Neuronal stem cell (in vitro differentiated cells): ENCODE data around the gene GPR156. TPM values are rescaled to one million over a fixed set of nuclear protein-coding genes. Genes with fewer than 3 reads are reported as not detected.

ENCODE experiments used
- DNase-seq: peaks from one replicate; pipeline ENCODE4 v3.0.0-alpha.2; 2013; ENCODE audit warnings: low spot score
- H2AFZ ChIP-seq: one replicate; pipeline ENCODE4 v1.6.1; 2013; ENCODE audit warnings: mild to moderate bottlenecking, low read length, inconsistent platforms
- H2AK5ac ChIP-seq: 2 replicates; pipeline ENCODE4 v1.6.1; 2013; ENCODE audit warnings: low read depth, mild to moderate bottlenecking, inconsistent platforms, low read length, moderate library complexity, mixed read lengths
- H2BK120ac ChIP-seq: 2 replicates; pipeline ENCODE4 v1.6.1; 2013; ENCODE audit warnings: low read depth, mild to moderate bottlenecking, inconsistent platforms, low read length, moderate library complexity, mixed read lengths
- H2BK12ac ChIP-seq: one replicate; pipeline ENCODE4 v1.6.1; 2013; ENCODE audit warnings: low read length, inconsistent platforms
- H2BK15ac ChIP-seq: 2 replicates; pipeline ENCODE4 v1.6.1; 2013; ENCODE audit warnings: mild to moderate bottlenecking, low read length, inconsistent platforms, mixed read lengths
- H2BK5ac ChIP-seq: one replicate; pipeline ENCODE4 v1.6.1; 2013; ENCODE audit warnings: inconsistent platforms, mild to moderate bottlenecking, low read length, moderate library complexity
- H3K14ac ChIP-seq: one replicate; pipeline ENCODE4 v1.6.1; 2013; ENCODE audit warnings: low read length, inconsistent platforms
- H3K18ac ChIP-seq: 2 replicates; pipeline ENCODE4 v1.6.1; 2013; ENCODE audit warnings: low read length, inconsistent platforms
- H3K23ac ChIP-seq: 2 replicates; pipeline ENCODE4 v1.6.1; 2013; ENCODE audit warnings: low read depth, mild to moderate bottlenecking, mixed read lengths, low read length, inconsistent platforms; ENCODE audit not compliant: poor library complexity
- H3K27ac ChIP-seq: replicated peaks from 3 replicates; pipeline ENCODE4 v1.5.1; 2013; ENCODE audit warnings: low read length, inconsistent platforms
- H3K27me3 ChIP-seq, 3 experiments: 2 replicates each; pipeline ENCODE4 v1.6.1; 2013; ENCODE audit warnings: low read length in 3 of 3, mild to moderate bottlenecking in 2 of 3, inconsistent platforms in 1 of 3, low read depth in 1 of 3, mixed read lengths in 1 of 3, moderate library complexity in 1 of 3; ENCODE audit not compliant: control insufficient read depth in 3 of 3, insufficient read depth in 3 of 3
- H3K36me3 ChIP-seq, 2 donors: replicated peaks in 1 of 2; 2 replicates each; pipeline ENCODE4 v1.6.1; 2013; ENCODE audit warnings: low read length in 2 of 2; ENCODE audit not compliant: control insufficient read depth in 2 of 2, insufficient read depth in 2 of 2
- H3K4ac ChIP-seq: 2 replicates; pipeline ENCODE4 v1.6.1; 2013; ENCODE audit warnings: inconsistent platforms, mild to moderate bottlenecking, low read length, moderate library complexity
- H3K4me1 ChIP-seq, 2 donors: 1 replicate in 1 of 2; 2 replicates in 1 of 2; pipeline ENCODE4 v1.6.1; 2013; ENCODE audit warnings: low read length in 2 of 2, low read depth in 1 of 2; ENCODE audit not compliant: control insufficient read depth in 2 of 2, insufficient read depth in 1 of 2
- H3K4me2 ChIP-seq: one replicate; pipeline ENCODE4 v1.6.1; 2013; ENCODE audit warnings: mild to moderate bottlenecking, low read length, inconsistent platforms; ENCODE audit not compliant: insufficient read depth, poor library complexity, severe bottlenecking
- H3K4me3 ChIP-seq, 2 donors: 2 replicates each; pipeline ENCODE4 v1.5.1; 2013; ENCODE audit warnings: low read length in 2 of 2, mild to moderate bottlenecking in 2 of 2, inconsistent platforms in 1 of 2, moderate library complexity in 1 of 2
- H3K79me1 ChIP-seq: one replicate; pipeline ENCODE4 v1.6.1; 2013; ENCODE audit warnings: low read depth, mild to moderate bottlenecking, inconsistent platforms, low read length, moderate library complexity
- H3K9ac ChIP-seq: one replicate; pipeline ENCODE4 v1.6.1; 2013; ENCODE audit warnings: mild to moderate bottlenecking, low read depth, low read length, inconsistent platforms; ENCODE audit not compliant: poor library complexity
- H3K9me3 ChIP-seq, 2 donors: replicated peaks in 1 of 2; 2 replicates each; pipeline versions ENCODE3 to v1.6.1; 2013; ENCODE audit warnings: low read length in 2 of 2, mild to moderate bottlenecking in 2 of 2, inconsistent platforms in 1 of 2, low read depth in 1 of 2, mixed read lengths in 1 of 2, moderate library complexity in 1 of 2; ENCODE audit not compliant: control insufficient read depth in 2 of 2, insufficient read depth in 1 of 2
- H4K8ac ChIP-seq: one replicate; pipeline ENCODE4 v1.6.1; 2013; ENCODE audit warnings: low read depth, mild to moderate bottlenecking, inconsistent platforms, low read length, moderate library complexity
- H4K91ac ChIP-seq: one replicate; pipeline ENCODE4 v1.6.1; 2013; ENCODE audit warnings: low read length, low read depth, mild to moderate bottlenecking, inconsistent platforms; ENCODE audit not compliant: poor library complexity
- WGBS, 2 donors: extraction: QIAGEN DNeasy Blood & Tissue Kit; methylation state at CpG; one replicate each; pipeline ENCODE4 v1.1.7; 2013; ENCODE audit warnings: missing lambda C conversion rate in 2 of 2, mixed read lengths in 1 of 2; ENCODE audit not compliant: insufficient read length in 2 of 2, insufficient replicate concordance in 1 of 2; ENCODE audit errors: extremely low coverage in 2 of 2; 5-methylcytosine and 5-hydroxymethylcytosine counted together
- small RNA-seq: library from polyadenylated mRNA; stranded (forward); fragments of <200 nt; extraction: miRNeasy Mini kit (QIAGEN cat#:217004); gene quantifications from one replicate; pipeline ENCODE3, GENCODE V24; 2013; ENCODE audit not compliant: insufficient read depth

The GPR156 gene

GRCh38 chr3:120125992-120126391 lies 159.0 kb downstream of the GPR156 start:
- H2BK15ac ChIP-seq, result no peak overlapping the region
- H2AK5ac ChIP-seq, result no peak overlapping the region
- no peak overlapping the region for H4K91ac ChIP-seq
- H3K18ac ChIP-seq, result no peak overlapping the region
- no peak overlapping the region for H2BK5ac ChIP-seq
- no peaks in the 10 kb centered on the region for H3K79me1 ChIP-seq
- H3K23ac ChIP-seq, result no peak overlapping the region
- no peak overlapping the region for H3K9ac ChIP-seq
- H3K27ac ChIP-seq, result no peak overlapping the region
- H3K14ac ChIP-seq, result no peak overlapping the region
- no peaks in the 10 kb centered on the region for H3K4me1 ChIP-seq
- no peak overlapping the region for H3K4me2 ChIP-seq
- H3K9me3 ChIP-seq, result peaks cover 0 to 2% of the 10 kb centered on the region in 2 donors
- DNase-seq, result no peak
- no peak overlapping the region for H4K8ac ChIP-seq
- H2BK12ac ChIP-seq, result no peak overlapping the region
- H3K4ac ChIP-seq, result no peak overlapping the region
- H2AFZ ChIP-seq, result no peak overlapping the region
- H3K36me3 ChIP-seq, result no peaks in the 10 kb centered on the region
- no peak overlapping the region for H2BK120ac ChIP-seq
- no peak overlapping the region for H3K4me3 ChIP-seq
- no peaks in the 10 kb centered on the region for H3K27me3 ChIP-seq

GRCh38 chr3:120119846-120120510 lies 165.0 kb downstream of the GPR156 start:
- WGBS, 2 donors, result no CpG with 5 or more reads among the region's 7 CpGs
- H3K9ac ChIP-seq, result no peak overlapping the region

More at GRCh38 chr3:120119846-120120510, 165.0 kb downstream of the GPR156 start:
- Histone ChIP-seq H2BK15ac (no peak overlapping the region), H3K4me1 (no peaks in the 10 kb centered on the region), H4K91ac (no peak overlapping the region), H3K79me1 (no peaks in the 10 kb centered on the region), H4K8ac (no peak overlapping the region), H3K14ac (no peak overlapping the region), H3K4ac (no peak overlapping the region), H2BK12ac (no peak overlapping the region), H3K4me2 (no peak overlapping the region), H3K18ac (no peak overlapping the region), H2BK5ac (no peak overlapping the region), H3K9me3 (peaks cover 0 to 2% of the 10 kb centered on the region in 2 donors), H3K36me3 (no peaks in the 10 kb centered on the region), H3K27ac (no peak overlapping the region), H2AFZ (no peak overlapping the region), H2AK5ac (no peak overlapping the region), H3K4me3 (no peak overlapping the region), H3K27me3 (no peaks in the 10 kb centered on the region), H2BK120ac (no peak overlapping the region), H3K23ac (no peak overlapping the region)
- DNase-seq, result no peak

Small RNA genes within 50 kb of the gene (small RNA-seq; reads per million reads assigned to genes)
- gene RF00019 (not detected), gene RN7SL397P (not detected)
